GM10266 (cell line): Measurements from ENCODE around the gene SLC40A1.

Experiments
- DNase-seq: peaks from one replicate; pipeline ENCODE4 v3.0.0; 2012; ENCODE audit errors: extremely low spot score
- CTCF ChIP-seq: IDR thresholded peaks from 2 replicates; pipeline ENCODE4 v1.5.1; 2012; ENCODE audit warnings: mild to moderate bottlenecking, low read depth; ENCODE audit not compliant: control insufficient read depth, insufficient read depth; ENCODE audit errors: missing control alignments

SLC40A1 gene

GRCh38 chr2:189526241-189526640, 54.3 kb downstream of the SLC40A1 start:
- no peak for TF ChIP-seq CTCF
- DNase-seq = no peak

- no peak for DNase-seq
- TF ChIP-seq CTCF = no peak
Measured at GRCh38 chr2:189524746-189525145, 55.8 kb downstream of the SLC40A1 start.

GRCh38 chr2:189522435-189523151, 58.0 kb downstream of the SLC40A1 start:
- no peak for TF ChIP-seq CTCF

GRCh38 chr2:189521699-189522434, 58.7 kb downstream of the SLC40A1 start:
- no peak for TF ChIP-seq CTCF
- DNase-seq = no peak

More at GRCh38 chr2:189522435-189523151, 58.0 kb downstream of the SLC40A1 start:
- DNase-seq = no peak

GRCh38 chr2:189519631-189520387, 60.8 kb downstream of the SLC40A1 start:
- no peak for DNase-seq
- no peak for TF ChIP-seq CTCF

GRCh38 chr2:189517847-189518535, 62.6 kb downstream of the SLC40A1 start:
- TF ChIP-seq CTCF = no peak

More at GRCh38 chr2:189517847-189518535, 62.6 kb downstream of the SLC40A1 start:
- DNase-seq = no peak
